K562 (cell line): ENCODE results near the gene ATP5PD. TPM values are rescaled to one million over a fixed set of nuclear protein-coding genes. Genes with fewer than 3 reads are reported as not detected.
A peak's percentile ranks its signal among the peaks of the same experiment; 100 is the strongest.

Experiments
- BRCA1 ChIP-seq, 2 experiments: fragments of 450-650 bp in 1 of 2; sonication (generic) in 1 of 2; formaldehyde crosslinking in 1 of 2; IDR thresholded peaks; 2 replicates each; pipeline versions ENCODE4 v1.5.0 to v1.6.1; 2017 to 2020; ENCODE audit warnings: mild to moderate bottlenecking in 1 of 2, missing genetic modification reagents in 1 of 2
- GATA2 ChIP-seq: sonication (generic); formaldehyde crosslinking; IDR thresholded peaks from 2 replicates; pipeline ENCODE4 v1.4.0; 2020; ENCODE audit warnings: mild to moderate bottlenecking, missing genetic modification reagents
- HDAC1 ChIP-seq, 2 experiments: fragments of 450-650 bp; IDR thresholded peaks; 2 replicates each; pipeline ENCODE4 v1.6.1; 2016 to 2017; ENCODE audit warnings: inconsistent platforms in 1 of 2, mild to moderate bottlenecking in 1 of 2, moderate library complexity in 1 of 2
- HOXB6 ChIP-seq: fragments of 250-450 bp; sonication (Bioruptor Pico); IDR thresholded peaks from 2 replicates; pipeline ENCODE4 v1.5.1; 2022; ENCODE audit warnings: mild to moderate bottlenecking, borderline replicate concordance
- NFIC ChIP-seq: fragments of 450-650 bp; IDR thresholded peaks from 2 replicates; pipeline ENCODE4 v1.6.1; 2017; ENCODE audit warnings: mild to moderate bottlenecking, inconsistent platforms
- NR2F6 ChIP-seq: fragments of 450-650 bp; formaldehyde crosslinking; IDR thresholded peaks from 2 replicates; pipeline ENCODE4 v1.4.0; 2020; ENCODE audit warnings: mild to moderate bottlenecking
- PHF8 ChIP-seq: fragments of 200-600 bp; sonication (generic); IDR thresholded peaks from 2 replicates; pipeline ENCODE4 v1.6.1; 2012; ENCODE audit warnings: mixed run types, mild to moderate bottlenecking, inconsistent platforms, low read length, moderate library complexity, borderline replicate concordance
- TAF7 ChIP-seq: fragments of 450-650 bp; IDR thresholded peaks from 2 replicates; pipeline ENCODE4 v1.6.1; 2016; ENCODE audit warnings: missing genetic modification characterization, missing compliant biosample characterization
- USF2 ChIP-seq: sonication (generic); formaldehyde crosslinking; IDR thresholded peaks from 2 replicates; pipeline ENCODE4 v1.5.0; 2020; ENCODE audit warnings: missing genetic modification reagents
- XRCC4 ChIP-seq: IDR thresholded peaks from one replicate; pipeline ENCODE4 v1.6.1; 2011; ENCODE audit not compliant: insufficient read depth, insufficient read length; ENCODE audit errors: extremely low read depth
- ZBTB2 ChIP-seq: fragments of 450-650 bp; IDR thresholded peaks from 2 replicates; pipeline ENCODE4 v1.6.1; 2016; ENCODE audit warnings: antibody characterized with exemption
- ZNF766 ChIP-seq: fragments of 200-800 bp; sonication (Bioruptor generic); conservative IDR thresholded peaks from 2 replicates; pipeline ENCODE4 v1.6.1; 2016; ENCODE audit warnings: missing genetic modification characterization, missing compliant biosample characterization
- polyA plus RNA-seq, 8 experiments: library from polyadenylated mRNA; depleted of rRNA in 4 of 8; stranded (reverse) in 5 of 8; unstranded in 3 of 8; fragments of >200 nt; fragmentation: Nextera tagmentation in 2 of 8; fragmentation: Illumina TruSeq in 1 of 8; extraction: Ambion mirVana in 2 of 8; extraction: Trizol in 1 of 8; gene quantifications; 2 replicates each; pipeline versions ENCODE4 v1.2.1 to v1.2.3, GENCODE V29; 2011 to 2014; ENCODE audit warnings: inconsistent platforms in 1 of 8, missing spikeins in 1 of 8
- total RNA-seq, 7 experiments: library from RNA; depleted of rRNA in 6 of 7; stranded (reverse); fragments of >200 nt in 6 of 7; fragmentation: Illumina TruSeq in 2 of 7; extraction: Trizol in 2 of 7; gene quantifications; 2 replicates each; pipeline versions ENCODE4 v1.2.1 to v1.2.3, GENCODE V29; 2011 to 2021; ENCODE audit warnings: low replicate concordance in 1 of 7
- TF ChIP-seq, protein P1 (sequence below): fragments of 250-450 bp; sonication (Bioruptor Pico); IDR thresholded peaks from 2 replicates; pipeline ENCODE4 v1.5.0; 2021
- TF ChIP-seq, protein P2 (sequence below): sonication (generic); formaldehyde crosslinking; IDR thresholded peaks from 2 replicates; pipeline ENCODE4 v1.8.1; 2023; ENCODE audit warnings: missing genetic modification reagents, mild to moderate bottlenecking, borderline replicate concordance
- TF ChIP-seq, protein P3 (sequence below): fragments of 450-650 bp; conservative IDR thresholded peaks from 2 replicates; pipeline ENCODE4 v1.6.1; 2016; ENCODE audit warnings: missing genetic modification characterization, low read depth, mild to moderate bottlenecking, missing compliant biosample characterization, moderate library complexity
- TF ChIP-seq, protein P4 (sequence below): fragments of 450-650 bp; IDR thresholded peaks from 2 replicates; pipeline ENCODE4 v1.7.0; 2016; ENCODE audit warnings: borderline replicate concordance

Gene ATP5PD
- total and polyA plus RNA-seq, 9 of the 15 experiments (the other 6 are each of a cell fraction or from before 2014, with no cell fraction given): 271 to 828 (median 432) TPM

DNA sequence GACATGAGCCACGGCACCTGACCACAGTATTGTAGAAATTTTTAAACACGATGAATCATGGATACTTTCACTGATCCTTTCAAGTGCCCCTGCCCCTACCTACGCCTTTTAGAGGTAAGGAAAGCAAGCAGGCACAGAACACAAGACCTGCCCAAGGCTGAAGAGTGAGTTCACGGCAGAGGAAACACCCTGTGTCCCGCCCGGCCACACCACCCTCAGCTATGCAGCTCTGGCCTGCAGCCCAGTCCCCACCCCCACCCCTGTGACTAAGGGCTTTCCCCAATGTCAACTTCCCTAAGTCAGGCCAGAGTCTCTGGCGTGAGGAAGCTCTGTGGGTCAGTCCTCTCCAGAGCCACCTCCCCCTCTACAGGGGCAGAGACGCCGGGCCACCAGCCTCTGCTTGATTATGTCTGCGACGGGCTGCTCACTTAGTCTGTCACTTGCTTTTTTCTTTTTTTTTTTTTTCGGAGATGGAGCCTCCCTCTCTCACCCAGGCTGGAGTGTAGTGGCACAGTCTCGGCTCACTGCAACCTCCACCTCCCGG lies 49.4 kb upstream of the ATP5PD start (continued):
- TF ChIP-seq, protein P1, sequence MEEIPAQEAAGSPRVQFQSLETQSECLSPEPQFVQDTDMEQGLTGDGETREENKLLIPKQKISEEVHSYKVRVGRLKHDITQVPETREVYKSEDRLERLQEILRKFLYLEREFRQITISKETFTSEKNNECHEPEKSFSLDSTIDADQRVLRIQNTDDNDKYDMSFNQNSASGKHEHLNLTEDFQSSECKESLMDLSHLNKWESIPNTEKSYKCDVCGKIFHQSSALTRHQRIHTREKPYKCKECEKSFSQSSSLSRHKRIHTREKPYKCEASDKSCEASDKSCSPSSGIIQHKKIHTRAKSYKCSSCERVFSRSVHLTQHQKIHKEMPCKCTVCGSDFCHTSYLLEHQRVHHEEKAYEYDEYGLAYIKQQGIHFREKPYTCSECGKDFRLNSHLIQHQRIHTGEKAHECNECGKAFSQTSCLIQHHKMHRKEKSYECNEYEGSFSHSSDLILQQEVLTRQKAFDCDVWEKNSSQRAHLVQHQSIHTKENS (CRISPR knock-in tag): no peak
- no peak for TF ChIP-seq NR2F6 (CRISPR knock-in tag)
- peak; percentile 71; the same call in 1 of the 2 replicates for TF ChIP-seq ZBTB2
- no peak for TF ChIP-seq HOXB6 (CRISPR knock-in tag)
- no peak for TF ChIP-seq PHF8
- TF ChIP-seq XRCC4: no peak
- TF ChIP-seq, protein P2, sequence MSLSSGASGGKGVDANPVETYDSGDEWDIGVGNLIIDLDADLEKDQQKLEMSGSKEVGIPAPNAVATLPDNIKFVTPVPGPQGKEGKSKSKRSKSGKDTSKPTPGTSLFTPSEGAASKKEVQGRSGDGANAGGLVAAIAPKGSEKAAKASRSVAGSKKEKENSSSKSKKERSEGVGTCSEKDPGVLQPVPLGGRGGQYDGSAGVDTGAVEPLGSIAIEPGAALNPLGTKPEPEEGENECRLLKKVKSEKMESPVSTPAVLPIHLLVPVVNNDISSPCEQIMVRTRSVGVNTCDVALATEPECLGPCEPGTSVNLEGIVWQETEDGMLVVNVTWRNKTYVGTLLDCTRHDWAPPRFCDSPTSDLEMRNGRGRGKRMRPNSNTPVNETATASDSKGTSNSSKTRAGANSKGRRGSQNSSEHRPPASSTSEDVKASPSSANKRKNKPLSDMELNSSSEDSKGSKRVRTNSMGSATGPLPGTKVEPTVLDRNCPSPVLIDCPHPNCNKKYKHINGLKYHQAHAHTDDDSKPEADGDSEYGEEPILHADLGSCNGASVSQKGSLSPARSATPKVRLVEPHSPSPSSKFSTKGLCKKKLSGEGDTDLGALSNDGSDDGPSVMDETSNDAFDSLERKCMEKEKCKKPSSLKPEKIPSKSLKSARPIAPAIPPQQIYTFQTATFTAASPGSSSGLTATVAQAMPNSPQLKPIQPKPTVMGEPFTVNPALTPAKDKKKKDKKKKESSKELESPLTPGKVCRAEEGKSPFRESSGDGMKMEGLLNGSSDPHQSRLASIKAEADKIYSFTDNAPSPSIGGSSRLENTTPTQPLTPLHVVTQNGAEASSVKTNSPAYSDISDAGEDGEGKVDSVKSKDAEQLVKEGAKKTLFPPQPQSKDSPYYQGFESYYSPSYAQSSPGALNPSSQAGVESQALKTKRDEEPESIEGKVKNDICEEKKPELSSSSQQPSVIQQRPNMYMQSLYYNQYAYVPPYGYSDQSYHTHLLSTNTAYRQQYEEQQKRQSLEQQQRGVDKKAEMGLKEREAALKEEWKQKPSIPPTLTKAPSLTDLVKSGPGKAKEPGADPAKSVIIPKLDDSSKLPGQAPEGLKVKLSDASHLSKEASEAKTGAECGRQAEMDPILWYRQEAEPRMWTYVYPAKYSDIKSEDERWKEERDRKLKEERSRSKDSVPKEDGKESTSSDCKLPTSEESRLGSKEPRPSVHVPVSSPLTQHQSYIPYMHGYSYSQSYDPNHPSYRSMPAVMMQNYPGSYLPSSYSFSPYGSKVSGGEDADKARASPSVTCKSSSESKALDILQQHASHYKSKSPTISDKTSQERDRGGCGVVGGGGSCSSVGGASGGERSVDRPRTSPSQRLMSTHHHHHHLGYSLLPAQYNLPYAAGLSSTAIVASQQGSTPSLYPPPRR (CRISPR knock-in tag): no peak
- TF ChIP-seq NFIC: peak; percentile 99
- no peak for TF ChIP-seq GATA2
- TF ChIP-seq TAF7 (tag): no peak
- TF ChIP-seq ZNF766: peak; percentile 65; the same call in 1 of the 2 replicates
- TF ChIP-seq BRCA1 (IDR thresholded peaks at IDR 0.05): no peak
- no peak for TF ChIP-seq BRCA1 (CRISPR knock-in tag; IDR thresholded peaks at IDR 0.05)
- TF ChIP-seq HDAC1 (IDR thresholded peaks at IDR 0.05): 0 out of 4 replicates have a peak, but pooled peaks of 1 of the 2 experiments have one; percentile 64
- TF ChIP-seq USF2 (CRISPR knock-in tag): no peak
- TF ChIP-seq, protein P3, sequence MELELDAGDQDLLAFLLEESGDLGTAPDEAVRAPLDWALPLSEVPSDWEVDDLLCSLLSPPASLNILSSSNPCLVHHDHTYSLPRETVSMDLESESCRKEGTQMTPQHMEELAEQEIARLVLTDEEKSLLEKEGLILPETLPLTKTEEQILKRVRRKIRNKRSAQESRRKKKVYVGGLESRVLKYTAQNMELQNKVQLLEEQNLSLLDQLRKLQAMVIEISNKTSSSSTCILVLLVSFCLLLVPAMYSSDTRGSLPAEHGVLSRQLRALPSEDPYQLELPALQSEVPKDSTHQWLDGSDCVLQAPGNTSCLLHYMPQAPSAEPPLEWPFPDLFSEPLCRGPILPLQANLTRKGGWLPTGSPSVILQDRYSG: no peak
- TF ChIP-seq, protein P4, sequence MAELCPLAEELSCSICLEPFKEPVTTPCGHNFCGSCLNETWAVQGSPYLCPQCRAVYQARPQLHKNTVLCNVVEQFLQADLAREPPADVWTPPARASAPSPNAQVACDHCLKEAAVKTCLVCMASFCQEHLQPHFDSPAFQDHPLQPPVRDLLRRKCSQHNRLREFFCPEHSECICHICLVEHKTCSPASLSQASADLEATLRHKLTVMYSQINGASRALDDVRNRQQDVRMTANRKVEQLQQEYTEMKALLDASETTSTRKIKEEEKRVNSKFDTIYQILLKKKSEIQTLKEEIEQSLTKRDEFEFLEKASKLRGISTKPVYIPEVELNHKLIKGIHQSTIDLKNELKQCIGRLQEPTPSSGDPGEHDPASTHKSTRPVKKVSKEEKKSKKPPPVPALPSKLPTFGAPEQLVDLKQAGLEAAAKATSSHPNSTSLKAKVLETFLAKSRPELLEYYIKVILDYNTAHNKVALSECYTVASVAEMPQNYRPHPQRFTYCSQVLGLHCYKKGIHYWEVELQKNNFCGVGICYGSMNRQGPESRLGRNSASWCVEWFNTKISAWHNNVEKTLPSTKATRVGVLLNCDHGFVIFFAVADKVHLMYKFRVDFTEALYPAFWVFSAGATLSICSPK: no peak
